NCI-H2227 (cell line): ENCODE results near the gene PCGF1.
A peak's percentile ranks its signal among the peaks of the same experiment; 100 is the strongest.

Source experiments
- DNase-seq: peaks from one replicate; lab custom pipeline; 2025; ENCODE audit not compliant: unreplicated experiment; lab: John Stamatoyannopoulos, UW

Gene PCGF1

DNA sequence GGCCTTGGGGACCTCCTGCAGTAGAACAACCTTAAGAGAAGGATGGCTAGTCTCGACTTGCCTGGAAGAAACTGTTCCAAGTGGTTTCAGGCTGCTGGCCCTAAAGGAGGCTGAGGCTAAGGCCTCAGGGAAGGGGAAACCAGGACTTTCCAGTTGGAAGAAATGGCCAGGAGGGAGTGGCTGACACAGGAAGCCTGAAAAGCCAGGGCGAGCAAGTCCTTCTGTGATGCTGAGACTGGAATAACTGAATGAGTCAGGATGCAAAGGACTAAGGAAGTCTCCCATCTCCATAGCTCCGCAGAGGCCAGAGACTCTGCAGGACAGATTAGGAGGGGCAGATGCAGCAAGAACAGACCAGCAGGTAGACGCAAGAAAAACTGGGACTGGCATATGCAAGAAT, 29.6 kb upstream of the PCGF1 start:
- no peak for DNase-seq

DNA sequence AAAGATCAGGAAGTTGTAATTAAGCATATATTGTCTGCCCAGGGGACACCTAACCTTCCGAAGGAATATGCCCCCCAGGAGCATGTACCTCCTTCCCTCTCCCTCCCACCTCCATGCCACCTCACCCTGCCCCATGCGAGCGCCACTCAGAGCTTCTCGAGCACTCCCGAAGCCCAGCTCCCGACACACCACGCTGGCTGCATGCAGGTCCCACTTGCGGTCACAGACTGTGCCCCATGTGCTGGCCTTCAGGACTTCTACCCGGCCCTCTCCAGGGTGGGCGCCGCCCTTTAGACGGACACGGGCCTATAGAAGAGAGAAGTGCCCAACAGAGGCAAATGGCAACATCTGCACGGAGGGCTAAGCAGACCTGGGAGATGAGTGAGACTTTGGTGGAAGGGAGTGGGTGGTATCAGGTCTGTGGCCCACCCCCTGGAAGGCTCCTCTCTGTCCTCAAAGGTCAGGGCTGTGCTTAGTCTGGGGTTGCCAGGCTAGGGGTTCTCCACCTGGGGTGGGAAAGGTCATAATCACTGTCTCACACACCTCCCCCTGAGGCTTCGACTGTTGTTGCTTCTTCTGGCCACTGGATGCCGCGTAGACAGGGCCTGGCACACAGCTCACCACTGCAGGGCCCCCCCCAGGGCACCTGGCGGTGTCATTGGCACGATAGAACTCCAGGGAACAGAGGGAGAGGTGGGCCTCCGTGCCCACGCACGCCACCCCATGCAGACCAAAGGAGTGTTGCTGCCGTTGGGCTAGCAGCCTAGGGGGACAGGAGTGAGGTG, 28.9 kb upstream of the PCGF1 start:
- no peak for DNase-seq

DNA sequence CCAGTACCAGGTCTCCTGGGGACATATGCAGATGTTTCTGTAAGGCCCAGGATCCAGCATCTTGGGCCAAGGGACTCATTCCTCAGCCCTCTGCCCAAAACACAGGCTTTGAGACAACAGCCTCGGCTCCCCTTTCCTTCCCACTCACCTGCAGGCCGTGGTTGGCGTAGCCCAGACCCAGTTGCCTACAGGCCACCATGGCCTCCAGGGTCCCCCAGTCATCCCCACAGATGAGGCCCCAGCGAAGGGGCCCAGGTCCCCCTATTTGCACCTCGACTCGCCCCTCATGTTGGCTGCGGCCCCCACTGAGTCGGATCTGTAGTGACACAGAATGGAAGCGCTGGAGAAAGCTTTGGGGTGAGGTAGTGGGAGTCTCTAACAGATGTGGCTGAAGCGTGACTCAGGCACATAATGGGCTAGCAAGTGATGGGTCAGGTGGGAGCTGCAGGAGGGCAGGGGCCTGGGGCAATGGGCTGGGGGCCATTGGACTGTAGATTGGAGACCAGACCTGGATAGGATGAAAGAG, 28.0 kb upstream of the PCGF1 start:
- DNase-seq = no peak

DNA sequence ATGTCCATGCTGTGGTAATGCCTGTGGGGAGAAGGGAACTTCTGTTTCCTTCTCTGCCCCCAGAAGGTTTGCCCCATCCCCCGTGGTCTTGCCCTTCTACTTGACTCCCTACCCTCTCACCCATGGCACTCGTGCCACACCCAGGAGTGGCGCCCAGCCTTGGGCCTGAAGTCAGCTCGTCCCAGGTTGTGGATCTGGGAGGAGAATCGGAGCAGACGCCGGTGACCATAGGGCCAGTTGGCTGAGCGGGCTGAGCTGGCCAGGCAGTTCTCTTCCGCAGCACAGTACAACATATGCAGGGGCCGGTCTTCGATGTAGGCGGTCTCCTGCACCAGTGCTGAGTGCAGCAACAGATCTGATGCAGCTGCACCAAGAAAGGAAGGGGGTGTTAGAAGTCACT, 26.9 kb upstream of the PCGF1 start:
- DNase-seq = no peak

DNA sequence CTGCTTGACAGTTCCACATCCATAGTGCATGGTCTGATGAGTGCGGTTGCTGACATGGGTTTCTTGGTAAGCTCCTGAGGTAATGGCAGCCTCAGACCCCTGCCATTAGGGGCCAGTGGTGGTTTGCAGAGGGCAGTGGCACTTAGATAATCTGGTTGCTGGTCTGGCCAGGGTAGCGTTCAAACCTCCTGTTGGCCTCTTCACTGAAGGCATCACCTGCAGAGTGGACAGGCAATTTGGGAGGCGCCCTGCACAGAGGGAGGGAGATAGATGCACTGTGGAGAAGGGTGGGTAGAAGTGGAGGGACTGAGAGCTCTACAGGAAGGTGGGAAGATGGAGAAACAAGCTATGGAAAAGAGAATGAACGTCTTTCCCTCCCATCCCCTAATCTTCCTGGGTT, 26.0 kb upstream of the PCGF1 start:
- DNase-seq = no peak

DNA sequence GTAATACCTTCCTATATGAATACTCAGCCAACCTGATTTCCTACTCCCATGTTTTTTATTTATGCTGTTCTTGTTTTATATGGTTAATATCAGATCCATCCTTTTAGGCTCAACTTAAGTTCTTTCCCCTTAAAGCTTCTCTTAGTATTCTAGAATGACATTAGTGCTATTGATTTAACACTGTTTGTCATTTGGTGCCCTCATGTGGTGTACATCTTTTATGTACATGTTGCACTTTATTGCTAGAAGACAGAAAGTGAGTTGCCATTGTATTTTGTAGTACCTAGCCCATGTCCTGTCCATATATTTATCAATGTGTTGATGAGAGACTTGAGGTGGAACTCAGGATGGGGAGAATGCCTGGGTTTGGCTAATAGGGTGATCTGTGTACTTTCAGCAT, 24.7 kb upstream of the PCGF1 start:
- DNase-seq = peak; percentile 34

DNA sequence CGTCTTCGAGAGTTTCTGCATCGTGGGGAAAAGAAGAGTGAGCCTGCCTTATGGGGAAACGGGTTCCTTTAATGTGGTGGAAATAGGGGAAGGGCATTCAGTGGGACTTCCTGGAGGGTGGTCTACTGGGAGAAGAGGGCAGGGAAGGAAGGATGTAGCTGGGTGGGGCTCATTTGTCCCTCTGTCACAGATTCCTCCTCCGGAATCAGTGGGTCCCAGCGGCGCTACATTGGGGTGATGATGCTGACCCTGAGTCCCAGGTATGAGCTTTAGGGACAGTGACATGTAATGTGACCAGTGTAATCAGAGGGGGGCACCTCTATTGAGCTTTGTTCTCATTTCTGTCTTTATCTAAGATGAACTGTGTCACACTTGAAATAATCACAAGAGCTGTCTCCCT, 24.2 kb upstream of the PCGF1 start:
- DNase-seq = no peak

DNA sequence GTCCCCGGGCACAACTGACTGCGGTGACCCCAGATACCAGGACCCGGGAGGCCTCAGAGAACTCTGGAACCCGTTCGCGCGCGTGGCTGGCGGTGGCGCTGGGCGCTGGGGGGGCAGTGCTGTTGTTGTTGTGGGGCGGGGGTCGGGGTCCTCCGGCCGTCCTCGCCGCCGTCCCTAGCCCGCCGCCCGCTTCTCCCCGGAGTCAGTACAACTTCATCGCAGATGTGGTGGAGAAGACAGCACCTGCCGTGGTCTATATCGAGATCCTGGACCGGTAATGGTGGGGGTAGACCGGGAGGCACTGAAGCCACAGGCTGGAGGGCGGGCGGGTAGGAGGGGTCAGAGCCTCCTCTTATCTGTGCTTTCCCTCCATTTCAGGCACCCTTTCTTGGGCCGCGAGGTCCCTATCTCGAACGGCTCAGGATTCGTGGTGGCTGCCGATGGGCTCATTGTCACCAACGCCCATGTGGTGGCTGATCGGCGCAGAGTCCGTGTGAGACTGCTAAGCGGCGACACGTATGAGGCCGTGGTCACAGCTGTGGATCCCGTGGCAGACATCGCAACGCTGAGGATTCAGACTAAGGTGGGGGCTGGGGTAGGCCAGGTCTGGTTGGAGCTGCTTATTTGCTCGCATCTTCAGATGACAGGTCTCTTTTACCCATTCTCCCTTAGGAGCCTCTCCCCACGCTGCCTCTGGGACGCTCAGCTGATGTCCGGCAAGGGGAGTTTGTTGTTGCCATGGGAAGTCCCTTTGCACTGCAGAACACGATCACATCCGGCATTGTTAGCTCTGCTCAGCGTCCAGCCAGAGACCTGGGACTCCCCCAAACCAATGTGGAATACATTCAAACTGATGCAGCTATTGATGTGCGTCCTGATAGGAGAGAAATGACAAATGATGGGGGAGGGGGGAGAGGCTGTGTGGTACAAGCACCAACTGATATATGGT, 23.0 kb upstream of the PCGF1 start:
- DNase-seq = peak; percentile 58

DNA sequence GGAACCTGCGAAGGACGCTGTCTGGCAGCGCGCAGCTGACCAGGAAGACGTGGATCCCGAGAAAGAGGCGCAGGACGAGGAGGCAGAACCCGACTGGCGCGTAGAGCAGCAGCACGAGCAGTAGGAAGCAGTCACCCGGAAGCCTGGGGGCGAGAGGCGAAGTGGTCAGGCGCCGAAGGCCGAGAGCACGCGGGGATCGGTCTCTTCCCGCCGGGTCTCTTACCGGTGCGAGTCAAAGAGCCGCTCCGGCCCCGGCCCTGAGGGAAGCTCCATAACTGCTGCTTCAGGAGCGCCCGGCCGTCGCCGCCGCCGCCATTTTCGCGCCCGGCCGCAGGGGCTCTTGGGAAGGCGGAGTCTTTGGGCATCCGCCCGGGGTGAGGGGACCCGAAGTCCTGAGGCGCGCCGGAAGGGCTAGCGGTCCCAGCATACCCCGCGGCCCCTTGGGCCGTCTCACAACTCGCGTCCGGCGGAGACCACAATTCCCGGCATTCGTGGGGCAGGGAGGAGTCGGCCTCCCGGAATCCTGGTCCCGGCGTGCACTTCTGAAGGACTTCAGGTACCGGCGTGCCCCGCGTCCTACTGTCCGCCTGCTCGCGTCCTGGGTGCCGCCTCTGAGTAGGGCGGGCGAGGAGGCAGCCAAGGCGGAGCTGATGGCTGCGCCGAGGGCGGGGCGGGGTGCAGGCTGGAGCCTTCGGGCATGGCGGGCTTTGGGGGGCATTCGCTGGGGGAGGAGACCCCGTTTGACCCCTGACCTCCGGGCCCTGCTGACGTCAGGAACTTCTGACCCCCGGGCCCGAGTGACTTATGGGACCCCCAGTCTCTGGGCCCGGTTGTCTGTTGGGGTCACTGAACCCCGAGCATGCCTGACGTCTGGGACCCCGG, 22.1 kb upstream of the PCGF1 start, which contains the start of the genes AUP1 and HTRA2:
TSS of gene AUP1 (minus strand) at position 350 of the 882 bp plus-strand sequence. CDS start at position 273, 77 bp downstream.
TSS of gene HTRA2 (plus strand) at position 577 of the 882 bp plus-strand sequence. CDS start at position 651, 74 bp downstream.
- peak; percentile 100 for DNase-seq

DNA sequence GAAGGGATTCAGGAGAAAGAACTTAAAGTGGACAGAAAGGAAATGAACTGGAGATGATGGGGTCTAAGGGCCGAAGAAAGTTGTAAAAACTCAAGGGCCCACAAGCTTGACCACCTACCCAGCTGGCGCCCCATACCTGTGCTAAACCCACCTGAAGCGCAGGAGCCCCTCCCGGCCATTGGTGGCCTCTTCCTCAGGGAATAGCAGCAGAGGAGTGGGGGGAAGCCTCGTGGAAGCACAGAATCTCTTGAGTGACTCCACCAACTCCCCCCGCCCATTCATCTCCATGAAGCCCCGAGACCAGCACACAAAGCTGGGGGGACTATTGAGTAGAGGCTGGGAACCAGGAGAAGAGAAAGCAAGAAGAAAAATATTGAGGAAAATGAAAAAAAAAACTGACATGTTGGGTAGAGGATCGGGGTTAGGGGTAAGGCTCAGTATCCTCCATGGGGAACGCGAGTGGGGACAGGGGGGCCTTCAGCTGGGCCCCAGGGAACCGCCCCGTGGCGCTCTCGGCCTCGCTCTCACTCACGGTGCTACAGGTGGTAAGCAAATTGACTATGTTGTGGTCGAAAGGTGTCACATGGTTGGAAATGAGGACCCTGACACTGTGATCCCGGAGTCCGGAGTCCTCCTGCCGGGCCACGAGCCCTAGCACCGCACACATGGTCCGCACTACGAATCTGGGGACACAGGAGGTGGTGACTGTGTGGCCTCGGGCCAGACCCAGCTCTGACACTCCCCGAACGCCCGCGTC, 21.3 kb upstream of the PCGF1 start:
- no peak for DNase-seq

DNA sequence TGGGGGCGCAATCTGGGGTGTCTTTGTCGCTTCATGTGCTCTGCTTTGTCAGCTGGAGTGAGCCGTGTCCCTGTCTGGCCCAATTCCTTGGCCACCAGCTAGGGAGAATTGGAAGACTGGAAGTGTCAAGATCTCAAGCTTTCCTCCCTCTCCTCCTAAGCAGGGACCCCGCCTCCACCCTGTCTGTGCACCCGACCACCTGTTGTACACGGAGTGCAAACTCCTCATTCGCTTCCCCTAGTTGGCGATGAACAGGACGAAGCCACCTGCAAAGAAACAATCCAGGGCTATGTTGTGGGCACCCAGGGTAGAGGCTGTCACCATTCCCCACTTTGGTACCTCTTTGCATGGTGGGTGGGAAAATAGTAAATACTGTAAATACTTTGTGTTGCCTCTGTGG, 20.2 kb upstream of the PCGF1 start:
- DNase-seq = no peak

DNA sequence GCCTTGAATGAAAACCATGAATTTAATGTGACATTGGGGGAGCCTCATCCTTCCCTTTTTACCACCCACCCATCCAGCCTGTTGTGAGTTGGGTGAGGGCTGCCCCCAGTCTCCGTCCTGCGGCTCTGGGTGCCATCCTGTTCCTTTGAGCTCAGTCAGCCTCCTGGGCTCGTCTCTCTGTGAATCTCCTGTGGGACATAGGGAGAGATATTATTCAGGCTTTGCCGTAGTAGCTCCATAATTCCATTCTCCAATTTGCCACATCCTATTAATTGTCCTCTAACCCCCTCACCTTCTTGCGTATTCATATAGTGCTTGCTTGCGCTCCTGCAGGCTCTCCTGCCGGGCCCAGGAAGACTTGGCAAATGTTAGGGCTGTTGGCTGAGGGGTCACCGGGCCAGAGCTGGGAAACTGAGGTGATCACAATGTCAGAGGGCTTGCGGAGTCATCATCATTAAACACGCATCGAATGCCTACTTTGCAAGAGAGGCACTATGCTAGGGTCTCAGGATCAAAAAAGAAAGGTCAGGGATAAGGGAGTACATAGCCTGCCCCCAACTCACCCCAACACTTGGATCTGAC, 19.2 kb upstream of the PCGF1 start:
- DNase-seq = no peak

DNA sequence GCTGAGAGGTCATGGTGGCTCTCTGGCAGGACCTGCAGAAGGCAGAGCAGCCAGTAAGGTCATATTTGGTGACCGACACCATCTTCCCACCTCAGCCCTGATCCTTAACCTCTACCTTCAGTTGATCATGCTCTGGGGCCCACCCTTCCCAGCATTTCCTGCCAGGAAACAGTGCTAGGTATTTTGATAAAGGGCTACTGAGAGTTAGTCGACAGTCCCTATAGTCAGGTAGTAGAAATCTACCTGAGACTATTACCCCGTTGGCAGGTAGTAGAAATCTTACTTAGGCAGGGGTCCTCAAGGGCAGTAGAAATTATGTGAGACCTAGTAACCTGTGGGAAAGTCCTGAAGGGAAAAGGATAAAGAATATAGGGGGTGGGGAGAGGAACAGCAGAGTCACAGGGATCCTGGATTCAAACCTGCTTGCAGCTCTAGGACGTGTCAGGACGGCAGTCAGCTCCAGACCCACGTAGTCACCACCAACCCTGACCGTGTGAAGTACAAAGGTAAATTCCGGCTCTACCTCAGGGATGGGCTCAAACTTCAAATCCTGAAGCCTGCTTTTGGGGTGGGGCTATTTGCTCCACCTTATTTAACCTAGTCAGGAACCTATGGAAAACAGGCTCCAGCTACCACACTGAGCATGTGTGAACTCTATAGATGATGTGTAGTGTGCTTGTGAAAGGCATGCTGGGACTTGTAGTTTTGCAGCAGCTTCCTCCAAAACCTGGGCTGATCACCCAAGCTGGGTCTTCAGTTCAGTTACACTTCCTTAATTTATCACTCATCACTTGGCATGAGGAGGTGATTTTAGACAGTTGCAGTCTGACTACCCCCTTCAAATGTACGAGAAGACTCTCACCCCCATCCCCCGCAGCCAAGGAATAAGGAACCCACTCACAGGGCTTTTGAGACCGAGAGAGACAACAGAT, 18.5 kb upstream of the PCGF1 start, which contains the start of gene DQX1:
TSS of gene DQX1 (minus strand) at position 515 of the 932 bp plus-strand sequence. CDS start at position 13, 502 bp downstream.
- peak; percentile 58 for DNase-seq

DNA sequence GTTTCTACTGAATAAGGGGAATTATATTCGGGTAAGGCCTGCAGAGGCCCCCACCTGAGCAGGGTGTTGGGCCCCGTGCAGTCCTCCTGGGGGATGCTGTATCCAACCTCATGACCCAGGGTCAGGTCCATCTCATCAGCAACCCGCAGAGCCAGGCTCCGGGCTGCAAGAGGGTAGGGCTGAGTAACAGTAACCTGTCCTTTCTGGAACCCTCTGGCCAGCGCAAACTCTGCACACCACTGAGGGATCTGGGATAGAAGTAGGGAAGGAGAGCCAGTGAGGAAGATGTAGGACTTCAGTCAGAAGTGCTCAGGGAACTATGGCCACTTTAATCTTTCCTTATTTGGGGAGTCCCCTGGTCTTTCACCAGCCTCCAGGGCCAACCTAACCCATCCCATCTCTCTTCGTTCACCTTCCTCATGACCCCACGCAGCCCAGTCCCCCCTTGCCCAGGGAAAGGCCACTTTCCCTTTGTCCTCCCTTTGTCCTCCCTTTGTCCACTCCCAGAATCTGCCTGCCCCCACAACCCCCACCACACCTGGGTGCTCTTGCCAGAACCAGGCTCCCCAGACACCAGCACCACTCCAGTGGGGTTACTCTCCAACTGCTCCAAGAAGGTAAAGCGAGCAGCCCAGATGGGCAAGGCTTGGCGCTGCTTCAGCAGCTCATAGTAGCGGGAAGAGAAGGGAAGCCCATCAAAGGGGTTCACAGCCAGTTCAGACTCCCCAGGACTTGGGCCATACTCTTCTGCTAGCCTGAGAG, 17.6 kb upstream of the PCGF1 start:
- no peak for DNase-seq

DNA sequence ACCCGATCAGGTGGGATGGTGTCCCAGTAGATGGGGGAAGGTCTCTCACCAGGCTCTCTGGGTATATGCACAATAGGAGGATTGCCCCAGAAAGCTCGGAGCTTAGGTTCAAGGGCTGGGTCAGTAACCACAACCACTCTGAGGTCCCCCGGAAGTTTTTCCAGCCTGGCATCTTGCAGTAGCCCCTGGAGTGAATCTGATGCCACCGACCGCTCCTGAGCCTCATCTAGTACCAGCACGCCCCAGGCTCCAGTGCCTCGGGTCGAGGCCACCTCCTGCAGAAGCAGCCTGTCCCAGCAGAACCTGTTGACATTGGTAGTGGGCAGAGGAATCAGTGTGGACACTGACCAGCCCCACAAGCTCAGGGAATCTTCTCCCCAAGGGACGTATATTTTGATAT, 16.5 kb upstream of the PCGF1 start:
- DNase-seq = no peak

DNA sequence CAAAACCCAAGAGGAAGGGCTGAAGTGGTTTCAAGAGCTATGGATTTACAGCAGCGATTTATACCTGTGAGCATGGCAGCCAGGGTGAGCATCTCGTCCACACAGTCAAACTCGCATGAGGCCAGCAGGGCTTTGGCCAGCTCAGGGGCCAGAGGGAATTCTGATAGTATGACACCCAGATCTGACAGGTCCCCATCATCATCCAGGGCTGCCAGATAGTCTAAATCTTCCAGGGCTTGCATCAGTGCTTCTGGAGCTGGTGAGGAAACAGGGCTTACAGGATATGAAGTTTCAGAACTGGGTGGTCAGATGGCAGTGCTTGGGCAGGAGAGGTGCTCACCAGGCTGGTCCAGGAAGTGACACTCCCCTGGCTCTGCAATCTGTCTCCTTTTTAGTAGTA, 15.0 kb upstream of the PCGF1 start:
- DNase-seq = no peak

DNA sequence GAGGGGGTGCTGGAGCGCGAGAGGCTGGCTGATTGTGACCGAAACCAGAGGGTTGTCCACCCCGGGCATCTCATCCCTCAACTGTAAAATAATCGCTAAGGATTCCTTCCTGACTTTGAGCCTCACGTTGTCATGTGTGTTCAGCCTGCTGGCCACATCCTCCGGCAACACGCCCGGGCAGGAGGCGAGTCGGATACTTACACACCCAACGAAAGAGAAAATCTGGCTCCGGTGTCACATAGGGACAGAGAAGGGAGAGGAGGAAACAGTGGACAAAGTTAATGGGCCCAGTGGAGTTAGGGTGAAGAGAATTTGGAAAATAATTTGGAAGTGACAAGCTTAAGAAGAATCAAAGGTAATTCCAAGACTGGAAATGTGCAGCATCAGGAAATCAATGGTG, 9.2 kb upstream of the PCGF1 start:
- no peak for DNase-seq
